H1 (cell line): ENCODE data around the gene GID8. TPM values are rescaled to one million over a fixed set of nuclear protein-coding genes. Genes with fewer than 3 reads are reported as not detected.

ENCODE experiments used
- CHD1 ChIP-seq: IDR thresholded peaks from 2 replicates; pipeline ENCODE4 v1.6.1; 2012; ENCODE audit warnings: low read depth, low read length, improper control_type of control experiment
- CTCF ChIP-seq, 3 experiments: IDR thresholded peaks; 1 replicate in 2 of 3; 2 replicates in 1 of 3; pipeline versions ENCODE4 v1.5.1 to v1.6.1; 2011; ENCODE audit warnings: low read length in 3 of 3, mild to moderate bottlenecking in 3 of 3, inconsistent platforms in 2 of 3, low read depth in 1 of 3, moderate library complexity in 1 of 3; ENCODE audit not compliant: insufficient read depth in 1 of 3; ENCODE audit errors: control extremely low read depth in 1 of 3
- KDM5A ChIP-seq: fragments of 200-600 bp; IDR thresholded peaks from 2 replicates; pipeline ENCODE4 v1.7.1; 2012; ENCODE audit warnings: mild to moderate bottlenecking, low read length, inconsistent platforms, mixed read lengths
- PHF8 ChIP-seq: fragments of 200-600 bp; sonication (generic); conservative IDR thresholded peaks from 2 replicates; pipeline ENCODE4 v1.7.1; 2012; ENCODE audit warnings: low read depth, mild to moderate bottlenecking, inconsistent platforms, low read length, moderate library complexity
- POU5F1 ChIP-seq: IDR thresholded peaks from 2 replicates; pipeline ENCODE4 v1.6.1; 2011; ENCODE audit warnings: low read depth, mild to moderate bottlenecking, low read length, moderate library complexity
- TAF7 ChIP-seq: optimal IDR thresholded peaks from 2 replicates; pipeline ENCODE3; 2011; ENCODE audit warnings: low read depth, mild to moderate bottlenecking, inconsistent platforms, low read length, moderate library complexity, borderline replicate concordance
- polyA plus RNA-seq, 7 experiments: library from polyadenylated mRNA; depleted of rRNA in 3 of 7; stranded (reverse) in 5 of 7; unstranded in 2 of 7; fragments of >200 nt in 5 of 7; fragments of 200-250 nt in 2 of 7; gene quantifications; 1 replicate in 5 of 7; 2 replicates in 1 of 7; 4 replicates in 1 of 7; pipeline versions ENCODE4 v1.2.1 to v1.2.3, GENCODE V29; 2011 to 2013; ENCODE audit warnings: missing spikeins in 2 of 7, mixed read lengths in 2 of 7
- total RNA-seq: library from RNA; stranded (reverse); fragmentation: NEBNext Ultra II Directional; extraction: Animal tissue kit (Norgen Biotek cat#: 25700); gene quantifications from 2 replicates; pipeline ENCODE4 v1.2.1, GENCODE V29; 2021

GID8 gene
- total and polyA plus RNA-seq, 2 of the 8 experiments (the other 6 are each of a cell fraction or from before 2014, with no cell fraction given) = 39.7 to 72.9 TPM

DNA sequence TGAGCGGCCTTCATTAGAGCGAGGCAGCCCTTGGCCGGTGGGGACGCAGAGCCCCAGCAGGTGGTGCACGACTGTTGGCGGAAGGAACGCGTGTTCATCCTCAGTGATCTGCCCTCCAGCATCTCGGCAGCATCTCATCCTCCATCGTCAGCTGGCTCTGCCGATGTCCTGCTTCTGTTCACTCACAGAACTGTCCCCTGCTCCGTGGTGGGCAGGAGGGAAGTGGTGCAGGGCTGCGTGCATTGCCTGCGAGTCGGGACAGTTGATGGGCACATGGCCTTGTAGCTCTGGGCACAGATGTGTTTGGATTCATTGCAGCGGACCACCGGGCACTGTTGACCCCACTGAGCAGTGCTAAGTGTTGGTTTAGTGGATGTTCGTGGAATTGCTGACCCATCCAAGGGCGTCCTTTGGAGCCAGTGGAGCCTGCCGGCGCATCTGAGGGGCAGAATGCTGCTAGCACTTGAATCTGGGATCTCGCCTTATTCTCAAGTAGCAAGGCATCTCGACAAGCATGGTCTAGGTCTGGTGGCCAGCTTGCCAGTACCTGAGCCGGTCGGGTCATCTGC, 7.9 kb downstream of the GID8 start (continued):
- TF ChIP-seq CTCF (IDR thresholded peaks at IDR 0.05; ENCODE audit: control extremely low read depth in 1 of 3, insufficient read depth in 1 of 3, low read depth in 1 of 3, low read length in 3 of 3) (no peak), CHD1 (no peak), KDM5A (no peak), TAF7 (no peak), POU5F1 (no peak), PHF8 (no peak)
